ENCODE data around the gene PEPD. TPM values are rescaled to one million over a fixed set of nuclear protein-coding genes. Genes with fewer than 3 reads are reported as not detected.

Gene PEPD
- total RNA-seq, 1 donor from 2014 or later, result 49.7 TPM

DNA sequence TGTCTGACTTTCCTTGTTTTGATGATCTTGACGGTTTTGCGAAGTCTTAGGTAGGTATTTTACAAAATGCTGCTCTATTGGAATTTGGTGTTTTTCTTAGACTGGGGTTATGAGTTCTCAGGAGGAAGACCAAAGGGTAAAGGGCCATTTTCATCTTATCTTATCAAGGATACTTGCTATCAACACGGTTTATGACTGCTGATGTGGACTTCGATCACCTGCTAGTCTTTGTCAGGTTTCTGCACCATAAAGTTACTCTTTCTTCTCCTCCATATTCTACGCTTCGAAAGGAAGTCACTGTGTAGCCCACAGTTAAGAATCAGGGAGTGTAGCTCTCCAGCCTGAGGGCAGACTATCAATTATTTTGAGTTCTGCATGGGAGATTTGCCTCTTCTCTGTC is 155.5 kb downstream of the PEPD start:
- H3K9me3 Mint-ChIP-seq, result no peaks in the 10 kb centered on the region
- no peaks in the 10 kb centered on the region for H3K36me3 Mint-ChIP-seq
- no peak for DNase-seq (ENCODE audit: low spot score in 2 of 2, unreplicated experiment in 2 of 2)
- TF ChIP-seq, protein P1, sequence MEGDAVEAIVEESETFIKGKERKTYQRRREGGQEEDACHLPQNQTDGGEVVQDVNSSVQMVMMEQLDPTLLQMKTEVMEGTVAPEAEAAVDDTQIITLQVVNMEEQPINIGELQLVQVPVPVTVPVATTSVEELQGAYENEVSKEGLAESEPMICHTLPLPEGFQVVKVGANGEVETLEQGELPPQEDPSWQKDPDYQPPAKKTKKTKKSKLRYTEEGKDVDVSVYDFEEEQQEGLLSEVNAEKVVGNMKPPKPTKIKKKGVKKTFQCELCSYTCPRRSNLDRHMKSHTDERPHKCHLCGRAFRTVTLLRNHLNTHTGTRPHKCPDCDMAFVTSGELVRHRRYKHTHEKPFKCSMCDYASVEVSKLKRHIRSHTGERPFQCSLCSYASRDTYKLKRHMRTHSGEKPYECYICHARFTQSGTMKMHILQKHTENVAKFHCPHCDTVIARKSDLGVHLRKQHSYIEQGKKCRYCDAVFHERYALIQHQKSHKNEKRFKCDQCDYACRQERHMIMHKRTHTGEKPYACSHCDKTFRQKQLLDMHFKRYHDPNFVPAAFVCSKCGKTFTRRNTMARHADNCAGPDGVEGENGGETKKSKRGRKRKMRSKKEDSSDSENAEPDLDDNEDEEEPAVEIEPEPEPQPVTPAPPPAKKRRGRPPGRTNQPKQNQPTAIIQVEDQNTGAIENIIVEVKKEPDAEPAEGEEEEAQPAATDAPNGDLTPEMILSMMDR (IDR thresholded peaks at IDR 0.05; ENCODE audit: unreplicated experiment), result no peak
- no peaks in the 10 kb centered on the region for H3K4me1 Mint-ChIP-seq
- peaks cover 35% of the 10 kb centered on the region for H3K27me3 Mint-ChIP-seq (ENCODE audit: low read depth)
- no peak overlapping the region for H3K4me3 Mint-ChIP-seq
- H3K27ac Mint-ChIP-seq, result no peak overlapping the region

DNA sequence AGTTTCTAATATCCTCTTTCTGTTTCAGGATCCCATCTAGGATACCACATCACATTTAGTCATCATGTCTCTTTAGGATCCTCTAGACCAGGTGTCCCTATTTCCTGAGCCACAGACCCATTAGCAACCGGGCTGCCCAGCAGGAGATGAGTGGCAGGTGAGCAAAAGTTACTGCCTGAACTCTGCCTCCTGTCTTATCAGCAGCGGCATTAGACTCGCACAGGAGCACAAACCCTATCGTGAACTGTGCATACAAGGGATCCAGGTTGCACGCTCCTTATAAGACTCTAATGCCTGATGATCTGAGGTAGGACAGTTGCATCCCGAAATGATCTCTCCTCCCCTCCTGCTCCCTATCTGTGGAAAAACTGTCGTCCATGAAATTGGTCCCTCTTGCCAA is 155.9 kb downstream of the PEPD start:
- H3K27me3 Mint-ChIP-seq (ENCODE audit: low read depth), result peaks cover 35% of the 10 kb centered on the region
- DNase-seq (ENCODE audit: low spot score in 2 of 2, unreplicated experiment in 2 of 2), result no peak
- no peaks in the 10 kb centered on the region for H3K36me3 Mint-ChIP-seq
- H3K4me3 Mint-ChIP-seq, result no peak overlapping the region
- H3K27ac Mint-ChIP-seq, result no peak overlapping the region
- TF ChIP-seq, protein P1 (IDR thresholded peaks at IDR 0.05; ENCODE audit: unreplicated experiment), result no peak
- no peaks in the 10 kb centered on the region for H3K9me3 Mint-ChIP-seq
- no peaks in the 10 kb centered on the region for H3K4me1 Mint-ChIP-seq

DNA sequence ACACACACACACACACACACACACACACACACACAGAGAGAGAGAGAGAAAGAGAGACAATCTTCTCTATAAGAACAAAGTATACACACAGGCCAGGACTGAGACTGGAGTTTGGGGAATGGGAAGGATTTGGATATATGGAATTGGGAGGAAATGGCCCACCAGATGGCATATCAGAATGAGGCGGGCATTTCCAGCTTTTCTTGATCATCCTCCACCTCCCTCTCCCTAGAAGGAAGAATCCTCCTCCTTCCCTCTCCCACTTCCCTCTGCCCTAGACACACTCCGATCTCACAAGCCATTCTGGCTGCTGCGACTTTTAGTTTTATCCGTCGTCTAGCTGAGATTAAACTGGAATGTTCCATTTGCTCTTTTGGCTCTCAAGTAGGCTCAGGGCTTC is 158.1 kb downstream of the PEPD start:
- TF ChIP-seq, protein P1 (IDR thresholded peaks at IDR 0.05; ENCODE audit: unreplicated experiment), result no peak
- Mint-ChIP-seq H3K36me3 (no peaks in the 10 kb centered on the region), H3K4me3 (no peak overlapping the region), H3K9me3 (no peaks in the 10 kb centered on the region), H3K27ac (no peak overlapping the region), H3K27me3 (ENCODE audit: low read depth) (peaks cover 35% of the 10 kb centered on the region), H3K4me1 (no peaks in the 10 kb centered on the region)
- DNase-seq (ENCODE audit: low spot score in 2 of 2, unreplicated experiment in 2 of 2), result no peak

DNA sequence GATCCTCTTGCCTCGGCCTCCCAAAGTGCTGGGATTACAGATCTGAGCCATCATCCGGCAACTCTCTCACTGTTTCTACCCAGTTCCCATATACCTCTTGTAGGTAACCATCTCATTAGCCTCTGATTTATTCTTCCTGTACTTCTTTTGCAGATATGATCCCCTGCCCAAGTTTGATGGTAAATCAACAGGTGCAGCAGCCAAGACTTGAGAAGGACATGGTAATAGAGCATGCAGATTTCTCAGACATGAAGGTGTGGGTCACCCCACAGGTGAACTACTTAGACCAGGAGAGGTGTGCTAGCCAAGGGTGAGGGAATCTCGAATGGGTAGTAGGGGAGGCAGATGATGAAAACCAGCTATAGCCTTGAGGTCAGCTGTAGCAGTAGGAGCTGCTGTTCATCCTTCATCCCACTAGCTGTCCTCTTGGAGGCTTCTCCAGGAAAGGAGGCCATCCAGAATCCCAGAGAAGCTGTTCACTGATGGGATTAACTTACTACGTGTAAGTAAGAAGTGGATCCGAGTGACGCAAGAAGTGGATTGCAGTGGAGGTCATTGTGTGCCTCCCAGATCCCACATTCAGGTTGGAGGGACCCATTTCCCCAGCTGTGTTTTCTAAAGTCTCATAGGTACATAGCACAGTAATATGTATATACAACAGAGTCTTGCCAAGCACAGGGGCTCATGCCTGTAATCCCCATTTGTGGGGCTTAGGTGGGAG is 158.9 kb downstream of the PEPD start:
- DNase-seq (ENCODE audit: low spot score in 2 of 2, unreplicated experiment in 2 of 2), result no peak
- Mint-ChIP-seq H3K4me1 (peaks cover 2% of the 10 kb centered on the region), H3K4me3 (no peak overlapping the region), H3K36me3 (no peaks in the 10 kb centered on the region), H3K9me3 (no peaks in the 10 kb centered on the region), H3K27me3 (ENCODE audit: low read depth) (peaks cover 35% of the 10 kb centered on the region), H3K27ac (no peak overlapping the region)
- TF ChIP-seq, protein P1 (IDR thresholded peaks at IDR 0.05; ENCODE audit: unreplicated experiment), result no peak

DNA sequence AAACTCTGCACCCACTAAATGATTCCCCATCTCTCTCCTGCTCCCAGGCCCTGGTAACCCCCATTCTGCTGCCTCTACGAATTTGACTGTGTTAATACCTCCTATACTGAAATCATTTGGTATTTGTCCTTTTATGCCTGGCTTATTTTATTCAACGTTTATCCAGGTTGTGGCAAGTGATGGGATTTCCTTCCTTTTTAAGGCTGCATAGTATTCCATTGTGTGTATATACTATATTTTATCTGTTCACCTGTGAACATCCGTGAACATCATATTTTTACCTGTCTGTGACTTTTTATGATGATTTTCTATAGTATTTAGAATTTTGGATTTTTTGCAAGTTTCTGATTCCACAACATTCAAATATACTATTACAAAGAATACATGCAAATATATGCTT is 162.0 kb downstream of the PEPD start:
- peaks cover 2% of the 10 kb centered on the region for H3K36me3 Mint-ChIP-seq
- H3K4me1 Mint-ChIP-seq, result peaks cover 2% of the 10 kb centered on the region
- peaks cover 16% of the 10 kb centered on the region for H3K27me3 Mint-ChIP-seq (ENCODE audit: low read depth)
- no peak for DNase-seq (ENCODE audit: low spot score in 2 of 2, unreplicated experiment in 2 of 2)
- TF ChIP-seq, protein P1 (IDR thresholded peaks at IDR 0.05; ENCODE audit: unreplicated experiment), result no peak
- no peak overlapping the region for H3K4me3 Mint-ChIP-seq
- H3K27ac Mint-ChIP-seq, result no peak overlapping the region
- peaks cover 12% of the 10 kb centered on the region for H3K9me3 Mint-ChIP-seq
